ENCODE results near the gene LRFN2. TPM values are rescaled to one million over a fixed set of nuclear protein-coding genes. Genes with fewer than 3 reads are reported as not detected.

LRFN2 gene
- total RNA-seq, 1 donor from 2014 or later = not detected

DNA sequence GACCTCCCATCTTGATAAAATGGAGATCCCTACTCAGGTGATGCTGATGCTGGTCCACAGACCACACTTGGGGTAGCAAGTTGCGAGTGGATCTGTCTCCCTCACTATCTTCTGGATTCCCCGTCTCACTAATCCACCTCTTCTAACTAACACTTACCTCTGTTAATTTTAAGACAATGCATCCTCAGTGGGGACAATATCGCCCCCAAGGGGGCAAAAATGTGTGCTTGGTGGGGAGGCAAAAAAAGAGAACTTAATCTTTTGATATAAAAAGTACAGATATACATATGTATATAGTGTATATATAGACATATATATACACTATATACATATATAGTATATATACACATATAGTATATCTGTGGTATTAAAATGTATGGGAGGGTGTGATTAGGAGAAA lies 4.3 kb downstream of the LRFN2 start:
- H3K4me3 ChIP-seq (ENCODE audit: low read depth, low read length) = no peak overlapping the region
- DNase-seq (ENCODE audit: low read depth) = no peak
- TF ChIP-seq, protein P1, sequence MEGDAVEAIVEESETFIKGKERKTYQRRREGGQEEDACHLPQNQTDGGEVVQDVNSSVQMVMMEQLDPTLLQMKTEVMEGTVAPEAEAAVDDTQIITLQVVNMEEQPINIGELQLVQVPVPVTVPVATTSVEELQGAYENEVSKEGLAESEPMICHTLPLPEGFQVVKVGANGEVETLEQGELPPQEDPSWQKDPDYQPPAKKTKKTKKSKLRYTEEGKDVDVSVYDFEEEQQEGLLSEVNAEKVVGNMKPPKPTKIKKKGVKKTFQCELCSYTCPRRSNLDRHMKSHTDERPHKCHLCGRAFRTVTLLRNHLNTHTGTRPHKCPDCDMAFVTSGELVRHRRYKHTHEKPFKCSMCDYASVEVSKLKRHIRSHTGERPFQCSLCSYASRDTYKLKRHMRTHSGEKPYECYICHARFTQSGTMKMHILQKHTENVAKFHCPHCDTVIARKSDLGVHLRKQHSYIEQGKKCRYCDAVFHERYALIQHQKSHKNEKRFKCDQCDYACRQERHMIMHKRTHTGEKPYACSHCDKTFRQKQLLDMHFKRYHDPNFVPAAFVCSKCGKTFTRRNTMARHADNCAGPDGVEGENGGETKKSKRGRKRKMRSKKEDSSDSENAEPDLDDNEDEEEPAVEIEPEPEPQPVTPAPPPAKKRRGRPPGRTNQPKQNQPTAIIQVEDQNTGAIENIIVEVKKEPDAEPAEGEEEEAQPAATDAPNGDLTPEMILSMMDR (conservative IDR thresholded peaks at IDR 0.05; ENCODE audit: low read depth, low read length) = peak; percentile 24

DNA sequence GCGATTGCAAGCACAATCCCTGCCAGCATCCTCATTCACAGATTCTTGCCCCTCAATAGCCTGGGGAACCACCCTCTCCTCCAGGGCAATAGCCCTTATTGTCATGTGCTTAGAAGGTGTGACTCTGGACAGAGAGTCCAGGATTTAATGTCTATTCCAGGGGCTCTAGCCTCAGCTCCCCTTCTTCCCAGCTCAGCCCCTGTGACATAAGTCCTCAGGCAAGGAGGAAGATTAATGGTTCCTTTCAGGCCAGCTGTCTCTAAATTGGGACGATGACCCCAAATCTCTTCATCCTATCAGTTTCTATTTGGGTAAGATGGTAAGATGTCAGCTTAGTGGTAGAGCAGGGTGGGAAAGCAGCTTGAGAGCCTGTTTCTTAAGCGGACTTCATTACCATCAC lies 8.1 kb downstream of the LRFN2 start:
- TF ChIP-seq, protein P1 (conservative IDR thresholded peaks at IDR 0.05; ENCODE audit: low read depth, low read length) = no peak
- DNase-seq (ENCODE audit: low read depth) = no peak
- no peak overlapping the region for H3K4me3 ChIP-seq (ENCODE audit: low read depth, low read length)

DNA sequence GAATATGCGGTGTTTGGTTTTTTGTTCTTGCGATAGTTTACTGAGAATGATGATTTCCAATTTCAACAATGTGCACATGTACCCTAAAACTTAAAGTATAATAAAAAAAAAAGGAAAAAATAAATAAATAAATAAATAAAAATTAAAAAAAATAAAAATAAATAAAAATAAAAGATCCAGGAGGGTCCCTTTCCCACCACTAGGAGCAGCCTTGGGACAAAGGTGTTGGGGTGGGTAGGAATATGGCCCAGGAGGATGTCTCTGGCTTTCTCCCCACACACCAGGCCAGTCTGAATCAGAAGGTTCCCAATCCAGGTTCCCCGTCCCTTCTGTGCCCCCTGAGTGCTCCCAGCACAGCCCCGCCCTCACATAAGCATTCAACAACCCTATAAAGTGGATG lies 9.5 kb downstream of the LRFN2 start:
- DNase-seq (ENCODE audit: low read depth) = no peak
- H3K4me3 ChIP-seq (ENCODE audit: low read depth, low read length) = no peak overlapping the region
- TF ChIP-seq, protein P1 (conservative IDR thresholded peaks at IDR 0.05; ENCODE audit: low read depth, low read length) = no peak

DNA sequence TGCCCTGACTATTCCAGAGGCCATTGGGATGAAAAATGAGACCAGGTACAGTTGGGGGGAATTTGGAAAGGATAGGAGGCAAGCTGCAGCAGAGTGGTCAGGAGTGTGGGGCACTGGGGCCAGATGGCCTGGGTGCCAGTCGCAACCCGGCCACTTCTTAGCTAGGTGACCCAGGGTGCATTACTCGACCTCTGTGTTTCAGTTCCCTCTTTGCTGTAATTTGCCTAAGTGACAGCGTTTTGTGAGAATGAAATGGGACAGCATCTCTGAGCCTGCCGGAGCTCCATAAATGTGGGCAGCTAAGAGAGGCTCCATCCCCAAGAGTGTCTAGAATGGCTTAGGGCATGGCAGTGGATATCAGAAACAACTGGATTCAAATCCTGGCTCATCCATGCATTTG lies 13.9 kb downstream of the LRFN2 start:
- no peak for DNase-seq (ENCODE audit: low read depth)

DNA sequence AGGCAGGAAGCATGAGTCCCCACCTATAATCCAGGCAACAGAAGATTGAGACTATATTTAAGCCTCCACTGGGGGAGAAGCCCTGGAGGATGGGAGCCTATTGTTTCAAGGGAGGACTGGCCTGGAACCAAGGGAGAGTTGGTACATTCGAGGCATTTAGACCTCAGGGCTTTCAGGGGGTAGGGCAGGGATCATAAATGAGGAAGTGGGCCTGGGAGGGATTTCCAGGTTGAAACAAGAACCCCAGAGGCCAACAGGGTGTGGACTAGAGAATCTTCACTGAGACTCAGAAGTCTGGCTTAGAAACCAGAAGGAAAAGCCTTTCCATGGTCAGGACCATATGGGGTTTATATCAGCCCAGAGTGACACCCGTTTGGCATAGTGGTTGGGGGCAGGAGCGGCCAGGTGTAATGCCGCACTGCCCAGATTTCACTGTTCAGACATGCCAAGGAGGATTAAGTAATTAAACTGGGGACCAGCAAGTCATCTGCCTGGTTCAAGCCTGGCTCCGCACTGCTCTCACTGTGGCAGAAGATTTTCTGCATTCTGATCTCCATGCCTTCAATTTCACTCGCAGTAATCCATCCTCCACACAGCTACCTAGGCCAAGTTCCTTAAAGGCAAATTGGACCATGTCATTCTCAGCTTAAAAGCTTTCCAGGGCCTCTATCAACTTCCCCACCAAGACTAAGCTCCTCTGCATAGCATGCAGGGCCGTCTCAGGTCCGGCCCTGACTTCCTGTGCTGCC lies 17.8 kb downstream of the LRFN2 start:
- DNase-seq (ENCODE audit: low read depth) = no peak

More for the DNA sequence above, 13.9 kb downstream of the LRFN2 start:
- no peak overlapping the region for H3K4me3 ChIP-seq (ENCODE audit: low read depth, low read length)
- TF ChIP-seq, protein P1 (conservative IDR thresholded peaks at IDR 0.05; ENCODE audit: low read depth, low read length) = no peak

DNA sequence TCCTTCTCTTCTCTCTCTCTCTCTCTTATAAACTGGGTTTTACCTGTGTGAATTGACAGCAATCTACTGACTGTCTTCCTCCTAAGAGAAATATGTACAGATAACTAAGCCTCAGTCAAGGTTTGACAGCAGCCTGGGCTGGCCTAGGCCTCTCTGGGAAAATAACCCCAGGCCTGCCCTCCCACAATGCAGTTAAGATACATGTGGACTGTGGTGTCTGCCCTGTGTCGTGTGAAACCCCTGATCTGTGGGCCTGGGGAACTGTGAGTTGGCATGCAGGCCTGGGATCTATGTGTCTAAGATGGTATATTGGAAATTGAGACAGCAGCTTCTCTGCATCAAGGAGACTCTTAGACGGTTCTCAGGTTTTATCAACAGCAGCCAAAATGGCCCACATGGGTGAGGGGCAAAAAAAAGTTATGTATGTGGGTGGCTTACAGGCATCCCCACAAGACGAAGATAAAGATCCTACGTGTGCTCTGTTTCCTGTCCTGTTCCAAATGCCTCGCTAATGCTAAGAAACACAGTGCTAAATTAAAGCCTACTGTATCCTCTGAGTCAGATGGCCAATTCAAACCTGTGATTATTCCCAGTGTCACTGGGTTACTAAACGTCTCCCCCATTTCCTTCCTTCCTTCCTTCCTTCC lies 19.0 kb downstream of the LRFN2 start:
- no peak overlapping the region for H3K4me3 ChIP-seq (ENCODE audit: low read depth, low read length)
- TF ChIP-seq, protein P1 (conservative IDR thresholded peaks at IDR 0.05; ENCODE audit: low read depth, low read length) = no peak
- DNase-seq (ENCODE audit: low read depth) = no peak

More for the DNA sequence above, 17.8 kb downstream of the LRFN2 start:
- TF ChIP-seq, protein P1 (conservative IDR thresholded peaks at IDR 0.05; ENCODE audit: low read depth, low read length) = no peak
- H3K4me3 ChIP-seq (ENCODE audit: low read depth, low read length) = no peak overlapping the region

Measured in epithelial cell of proximal tubule (primary cell).